Measurements from ENCODE around the gene SLC12A4.
"Not testable (repeated sequence)": the region's sequence is repeated elsewhere in the genome, so short reads cannot be mapped to it uniquely, and the experiment has no call there.

SLC12A4 gene

GRCh38 chr16:68003031-68003430 is 34.6 kb upstream of the SLC12A4 start:
- TF ChIP-seq, protein P1, sequence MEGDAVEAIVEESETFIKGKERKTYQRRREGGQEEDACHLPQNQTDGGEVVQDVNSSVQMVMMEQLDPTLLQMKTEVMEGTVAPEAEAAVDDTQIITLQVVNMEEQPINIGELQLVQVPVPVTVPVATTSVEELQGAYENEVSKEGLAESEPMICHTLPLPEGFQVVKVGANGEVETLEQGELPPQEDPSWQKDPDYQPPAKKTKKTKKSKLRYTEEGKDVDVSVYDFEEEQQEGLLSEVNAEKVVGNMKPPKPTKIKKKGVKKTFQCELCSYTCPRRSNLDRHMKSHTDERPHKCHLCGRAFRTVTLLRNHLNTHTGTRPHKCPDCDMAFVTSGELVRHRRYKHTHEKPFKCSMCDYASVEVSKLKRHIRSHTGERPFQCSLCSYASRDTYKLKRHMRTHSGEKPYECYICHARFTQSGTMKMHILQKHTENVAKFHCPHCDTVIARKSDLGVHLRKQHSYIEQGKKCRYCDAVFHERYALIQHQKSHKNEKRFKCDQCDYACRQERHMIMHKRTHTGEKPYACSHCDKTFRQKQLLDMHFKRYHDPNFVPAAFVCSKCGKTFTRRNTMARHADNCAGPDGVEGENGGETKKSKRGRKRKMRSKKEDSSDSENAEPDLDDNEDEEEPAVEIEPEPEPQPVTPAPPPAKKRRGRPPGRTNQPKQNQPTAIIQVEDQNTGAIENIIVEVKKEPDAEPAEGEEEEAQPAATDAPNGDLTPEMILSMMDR (IDR thresholded peaks at IDR 0.05; ENCODE audit: insufficient read depth, low read depth, low read length, missing control alignments): no peak
- no peak overlapping the region for H3K4me3 ChIP-seq (ENCODE audit: low read depth, low read length)
- DNase-seq (ENCODE audit: low read depth): no peak

- no peak for DNase-seq (ENCODE audit: low read depth)
- TF ChIP-seq, protein P1 (IDR thresholded peaks at IDR 0.05; ENCODE audit: insufficient read depth, low read depth, low read length, missing control alignments): no peak
- H3K4me3 ChIP-seq (ENCODE audit: low read depth, low read length): no peak overlapping the region
Observed at GRCh38 chr16:68000450-68000849, 32.0 kb upstream of the SLC12A4 start.

DNA sequence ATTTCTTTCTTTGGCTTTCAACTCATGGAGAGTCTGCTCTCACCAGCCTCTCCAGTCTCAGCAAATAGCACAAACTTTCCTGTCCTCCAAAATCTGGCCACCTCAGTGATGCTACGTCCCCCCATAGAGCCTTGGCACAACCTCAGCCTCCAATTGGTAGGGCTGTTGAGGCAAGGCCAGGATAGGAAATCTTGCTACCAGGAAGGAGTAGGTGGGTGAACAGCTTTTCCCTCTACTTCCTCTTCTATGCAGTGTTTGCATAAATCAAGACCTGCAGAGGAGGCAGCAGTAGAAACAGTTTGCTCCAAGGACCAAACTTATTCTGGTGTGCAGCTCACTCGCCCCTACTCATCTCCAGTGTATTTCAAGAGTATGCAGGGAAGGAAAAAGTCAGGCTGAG is 31.5 kb upstream of the SLC12A4 start:
- no peak for DNase-seq (ENCODE audit: low read depth)
- peak overlapping the region; percentile 26 for H3K4me3 ChIP-seq (ENCODE audit: low read depth, low read length)

GRCh38 chr16:67998779-67999688 is 30.6 kb upstream of the SLC12A4 start, which contains the start of gene DPEP2:
DPEP2 (minus strand) TSS chr16:67999484; CDS start chr16:67993212, 6,272 bp downstream.
- H3K4me3 ChIP-seq (ENCODE audit: low read depth, low read length): peak within 1 kb of the TSS; percentile 26
- DNase-seq (ENCODE audit: low read depth): peak; percentile 48

More for the DNA sequence above, 31.5 kb upstream of the SLC12A4 start:
- TF ChIP-seq, protein P1 (IDR thresholded peaks at IDR 0.05; ENCODE audit: insufficient read depth, low read depth, low read length, missing control alignments): no peak

GRCh38 chr16:67998231-67998778 is 29.9 kb upstream of the SLC12A4 start:
- H3K4me3 ChIP-seq (ENCODE audit: low read depth, low read length): not testable (repeated sequence)

DNA sequence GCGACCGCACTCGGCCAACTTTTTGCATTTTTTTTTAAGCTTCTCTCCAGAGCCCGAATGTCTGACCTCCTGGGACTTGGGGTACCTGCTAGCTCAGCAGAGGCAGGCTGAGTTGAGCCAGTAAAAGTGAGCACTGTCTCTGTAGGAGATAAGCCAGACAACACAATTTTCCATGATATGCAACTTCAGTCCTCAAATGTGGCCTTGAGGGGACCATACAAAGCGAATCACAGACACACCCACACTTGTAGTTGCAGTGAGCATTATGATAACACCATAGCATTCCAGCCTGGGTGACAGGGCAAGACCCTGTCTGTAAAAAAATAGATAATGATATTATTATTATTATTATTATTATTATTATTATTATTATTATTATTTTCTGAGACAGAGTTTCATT is 28.2 kb upstream of the SLC12A4 start:
- TF ChIP-seq, protein P1 (IDR thresholded peaks at IDR 0.05; ENCODE audit: insufficient read depth, low read depth, low read length, missing control alignments): no peak
- H3K4me3 ChIP-seq (ENCODE audit: low read depth, low read length): no peak overlapping the region
- no peak for DNase-seq (ENCODE audit: low read depth)

More at GRCh38 chr16:67998231-67998778, 29.9 kb upstream of the SLC12A4 start:
- DNase-seq (ENCODE audit: low read depth): not testable (repeated sequence)

- no peak overlapping the region for H3K4me3 ChIP-seq (ENCODE audit: low read depth, low read length)
- TF ChIP-seq, protein P1 (IDR thresholded peaks at IDR 0.05; ENCODE audit: insufficient read depth, low read depth, low read length, missing control alignments): no peak
Observed at GRCh38 chr16:67995423-67995822, 27.0 kb upstream of the SLC12A4 start.

DNA sequence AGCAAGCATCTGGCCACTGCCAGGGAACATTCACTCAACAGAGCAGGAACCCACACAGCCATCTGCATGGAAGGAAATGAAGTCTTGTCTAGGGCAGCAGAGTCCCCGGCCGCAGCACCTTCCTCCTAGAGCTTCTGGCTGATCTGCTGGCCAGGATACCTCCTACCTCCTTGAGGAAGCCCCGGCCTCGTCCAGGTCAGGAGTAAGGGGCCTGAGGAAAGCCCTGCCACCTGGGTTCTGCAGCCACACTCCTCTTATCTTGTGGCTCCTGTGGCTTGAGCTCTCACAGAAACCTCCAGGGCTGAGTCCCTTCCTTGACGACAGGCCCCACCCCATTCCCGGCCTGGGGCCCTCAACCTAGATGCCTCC is 25.6 kb upstream of the SLC12A4 start:
- not testable (repeated sequence) for DNase-seq (ENCODE audit: low read depth); H3K4me3 ChIP-seq (ENCODE audit: low read depth, low read length)

More at GRCh38 chr16:67995423-67995822, 27.0 kb upstream of the SLC12A4 start:
- peak; percentile 58 for DNase-seq (ENCODE audit: low read depth)
